Fibroblast of lung (primary cell): ENCODE measurements around the gene ATRN. TPM values are rescaled to one million over a fixed set of nuclear protein-coding genes. Genes with fewer than 3 reads are reported as not detected.

Source experiments
- DNase-seq, 2 donors: peaks; one replicate each; pipeline versions ENCODE4 v3.0.0 to v3.0.0-alpha.2; 2010; ENCODE audit warnings: low read depth in 2 of 2
- H2AFZ ChIP-seq: 2 replicates; pipeline ENCODE4 v1.5.1; 2012; ENCODE audit warnings: low read length, control low read depth, inconsistent platforms
- H3K27ac ChIP-seq: 2 replicates; pipeline ENCODE4 v1.5.1; 2011; ENCODE audit warnings: low read length, control low read depth; ENCODE audit not compliant: insufficient read depth
- H3K27me3 ChIP-seq: 2 replicates; pipeline ENCODE4 v1.5.1; 2011; ENCODE audit warnings: mild to moderate bottlenecking, low read length; ENCODE audit not compliant: control insufficient read depth, insufficient read depth
- H3K36me3 ChIP-seq: 2 replicates; pipeline ENCODE4 v1.5.1; 2011; ENCODE audit warnings: low read length; ENCODE audit not compliant: control insufficient read depth, insufficient read depth
- H3K4me1 ChIP-seq: 2 replicates; pipeline ENCODE4 v1.5.1; 2011; ENCODE audit warnings: low read length; ENCODE audit not compliant: control insufficient read depth, insufficient read depth; ENCODE audit errors: extremely low read depth
- H3K4me2 ChIP-seq: 2 replicates; pipeline ENCODE4 v1.5.1; 2011; ENCODE audit warnings: low read length, control low read depth; ENCODE audit not compliant: insufficient read depth; ENCODE audit errors: extremely low read depth
- H3K4me3 ChIP-seq, 4 experiments: fragments of 200-600 bp in 1 of 4; sonication (generic) in 1 of 4; replicated peaks in 1 of 4; 2 replicates each; pipeline ENCODE4 v1.5.1; 2011 to 2016; ENCODE audit warnings: low read length in 4 of 4, low read depth in 3 of 4, mild to moderate bottlenecking in 3 of 4, control low read depth in 2 of 4, inconsistent platforms in 1 of 4, mixed read lengths in 1 of 4; ENCODE audit not compliant: insufficient read depth in 1 of 4; ENCODE audit errors: control extremely low read depth in 1 of 4
- H3K79me2 ChIP-seq: 2 replicates; pipeline ENCODE4 v1.5.1; 2012; ENCODE audit warnings: mild to moderate bottlenecking, low read length, inconsistent platforms; ENCODE audit not compliant: control insufficient read depth, insufficient read depth
- H3K9ac ChIP-seq: 2 replicates; pipeline ENCODE4 v1.5.1; 2011; ENCODE audit warnings: mild to moderate bottlenecking, low read length, control low read depth; ENCODE audit not compliant: insufficient read depth
- H3K9me3 ChIP-seq: 2 replicates; pipeline ENCODE4 v1.5.1; 2012; ENCODE audit warnings: low read depth, low read length; ENCODE audit not compliant: control insufficient read depth, insufficient read depth
- H4K20me1 ChIP-seq: 2 replicates; pipeline ENCODE4 v1.5.1; 2011; ENCODE audit warnings: low read length; ENCODE audit not compliant: control insufficient read depth, insufficient read depth; ENCODE audit errors: extremely low read depth
- CTCF ChIP-seq, 2 donors: IDR thresholded peaks in 1 of 2; conservative IDR thresholded peaks in 1 of 2; 1 replicate in 1 of 2; 2 replicates in 1 of 2; pipeline ENCODE4 v1.5.1; 2011 to 2012; ENCODE audit warnings: low read length in 2 of 2, control low read depth in 1 of 2, inconsistent platforms in 1 of 2, low read depth in 1 of 2, mild to moderate bottlenecking in 1 of 2
- EZH2 ChIP-seq: IDR thresholded peaks from 2 replicates; pipeline ENCODE4 v1.5.1; 2012; ENCODE audit warnings: low read length, control low read depth, mild to moderate bottlenecking; ENCODE audit errors: missing control alignments
- polyA plus RNA-seq, 2 donors: library from polyadenylated mRNA; depleted of rRNA in 1 of 2; stranded (reverse) in 1 of 2; unstranded in 1 of 2; fragments of >200 nt; gene quantifications; 2 replicates each; pipeline ENCODE4 v1.2.1, GENCODE V29; 2011 to 2012; ENCODE audit warnings: missing spikeins in 1 of 2
- total RNA-seq: library from RNA; depleted of rRNA; stranded (reverse); fragments of >200 nt; gene quantifications from 2 replicates; pipeline ENCODE4 v1.2.1, GENCODE V29; 2014

The ATRN gene
- total and polyA plus RNA-seq, 2 donors (not counting 1 experiment from before 2014, with no cell fraction given): 30.6 to 48.8 TPM

GRCh38 chr20:3628502-3629314 lies 157.9 kb downstream of the ATRN start:
- Histone ChIP-seq H3K27me3 (no peaks in the 10 kb centered on the region), H3K9me3 (no peaks in the 10 kb centered on the region), H2AFZ (no peak overlapping the region), H3K4me3 (no peak overlapping the region), H3K4me1 (no peaks in the 10 kb centered on the region), H3K27ac (no peak overlapping the region), H3K79me2 (no peaks in the 10 kb centered on the region), H3K36me3 (no peaks in the 10 kb centered on the region), H3K4me2 (no peak overlapping the region), H3K9ac (no peak overlapping the region), H4K20me1 (no peaks in the 10 kb centered on the region)
- no peak for DNase-seq
- TF ChIP-seq CTCF (conservative IDR thresholded peaks at IDR 0.05 in 1 of 2, IDR thresholded peaks at IDR 0.05 in 1 of 2; ENCODE audit: low read depth in 1 of 2, low read length in 2 of 2) (no peak), EZH2 (no peak)

- H3K27me3 ChIP-seq: no peaks in the 10 kb centered on the region
- H3K79me2 ChIP-seq: no peaks in the 10 kb centered on the region
- H3K4me3 ChIP-seq: no peak overlapping the region
- H3K4me2 ChIP-seq: no peak overlapping the region
- H3K4me1 ChIP-seq: no peaks in the 10 kb centered on the region
- H3K27ac ChIP-seq: no peak overlapping the region
- H3K36me3 ChIP-seq: no peaks in the 10 kb centered on the region
- no peak overlapping the region for H3K9ac ChIP-seq
- no peak overlapping the region for H2AFZ ChIP-seq
- DNase-seq: peak in 1 of 2 donors; percentile 8
- no peaks in the 10 kb centered on the region for H3K9me3 ChIP-seq
- H4K20me1 ChIP-seq: no peaks in the 10 kb centered on the region
- TF ChIP-seq CTCF (conservative IDR thresholded peaks at IDR 0.05 in 1 of 2, IDR thresholded peaks at IDR 0.05 in 1 of 2; ENCODE audit: low read depth in 1 of 2, low read length in 2 of 2): no peak
- no peak for TF ChIP-seq EZH2
Observed at GRCh38 chr20:3629893-3630292, 159.1 kb downstream of the ATRN start.

GRCh38 chr20:3630429-3630828 lies 159.6 kb downstream of the ATRN start:
- no peak overlapping the region for H3K27ac ChIP-seq
- no peaks in the 10 kb centered on the region for H3K4me1 ChIP-seq
- no peak overlapping the region for H3K4me3 ChIP-seq
- H3K27me3 ChIP-seq: no peaks in the 10 kb centered on the region
- H3K9me3 ChIP-seq: no peaks in the 10 kb centered on the region
- no peak overlapping the region for H3K4me2 ChIP-seq
- no peak overlapping the region for H3K9ac ChIP-seq
- no peaks in the 10 kb centered on the region for H4K20me1 ChIP-seq
- TF ChIP-seq CTCF (conservative IDR thresholded peaks at IDR 0.05 in 1 of 2, IDR thresholded peaks at IDR 0.05 in 1 of 2; ENCODE audit: low read depth in 1 of 2, low read length in 2 of 2) (no peak), EZH2 (no peak)
- no peaks in the 10 kb centered on the region for H3K36me3 ChIP-seq
- no peak overlapping the region for H2AFZ ChIP-seq
- H3K79me2 ChIP-seq: no peaks in the 10 kb centered on the region
- no peak for DNase-seq
